WERI-Rb-1 (cell line): ENCODE data around the gene ACTR1B.

ENCODE experiments used
- DNase-seq: peaks from one replicate; pipeline ENCODE4 v3.0.0-alpha.2; 2020
- H3K27ac ChIP-seq: fragments of 250-450 bp; sonication (Bioruptor Pico); 2 replicates; pipeline ENCODE4 v1.5.1; 2020; ENCODE audit warnings: mild to moderate bottlenecking, moderate library complexity
- H3K27me3 ChIP-seq: fragments of 250-450 bp; sonication (Bioruptor Pico); 2 replicates; pipeline ENCODE4 v1.5.1; 2021; ENCODE audit warnings: mild to moderate bottlenecking, low read depth, moderate library complexity; ENCODE audit not compliant: insufficient read depth, severe bottlenecking
- H3K36me3 ChIP-seq: fragments of 250-450 bp; sonication (Bioruptor Pico); 2 replicates; pipeline ENCODE4 v1.5.1; 2020; ENCODE audit warnings: mild to moderate bottlenecking, moderate library complexity
- H3K4me3 ChIP-seq: 2 replicates; pipeline ENCODE4 v1.5.1; 2011; ENCODE audit warnings: low read depth, mild to moderate bottlenecking, control low read depth, low read length
- H3K9me3 ChIP-seq: fragments of 250-450 bp; sonication (Bioruptor Pico); 2 replicates; pipeline ENCODE4 v1.5.1; 2021; ENCODE audit warnings: mild to moderate bottlenecking, moderate library complexity; ENCODE audit not compliant: severe bottlenecking
- CTCF ChIP-seq: IDR thresholded peaks from 2 replicates; pipeline ENCODE4 v1.5.1; 2011; ENCODE audit warnings: low read depth, mild to moderate bottlenecking, control low read depth, inconsistent platforms, low read length

Gene ACTR1B

GRCh38 chr2:97671526-97671925, 7.7 kb upstream of the ACTR1B start:
- Histone ChIP-seq H3K27ac (no peak overlapping the region), H3K9me3 (no peaks in the 10 kb centered on the region), H3K27me3 (no peaks in the 10 kb centered on the region), H3K4me3 (no peak overlapping the region), H3K36me3 (no peaks in the 10 kb centered on the region)
- TF ChIP-seq CTCF: no peak
- no peak for DNase-seq

DNA sequence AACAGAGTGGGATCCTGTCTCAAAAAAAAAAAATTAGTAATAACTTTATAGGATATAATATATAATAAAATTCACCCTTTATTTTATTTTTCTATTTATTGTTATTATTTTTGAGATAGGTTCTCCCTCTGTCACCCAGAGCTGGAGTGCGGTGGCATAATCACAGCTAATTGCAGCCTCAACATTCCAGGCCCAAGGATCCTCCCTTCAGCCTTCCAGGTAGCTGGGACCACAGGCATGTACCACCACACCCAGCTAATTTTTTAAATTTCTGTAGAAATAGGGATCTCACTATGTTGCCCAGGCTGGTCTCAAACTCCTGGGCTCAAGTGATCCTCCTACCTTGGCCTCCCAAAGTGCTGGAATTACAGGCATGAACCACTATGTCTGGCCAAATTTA, 6.6 kb upstream of the ACTR1B start:
- H3K36me3 ChIP-seq: no peaks in the 10 kb centered on the region
- H3K9me3 ChIP-seq: no peaks in the 10 kb centered on the region
- H3K4me3 ChIP-seq: no peak overlapping the region
- no peak overlapping the region for H3K27ac ChIP-seq
- TF ChIP-seq CTCF: no peak
- no peak for DNase-seq
- no peaks in the 10 kb centered on the region for H3K27me3 ChIP-seq

- DNase-seq: no peak
- Histone ChIP-seq H3K27ac (no peak within 1 kb of the TSS), H3K27me3 (no peaks in the 10 kb centered on the region), H3K9me3 (no peaks in the 10 kb centered on the region), H3K4me3 (no peak within 1 kb of the TSS), H3K36me3 (no peaks in the 10 kb centered on the region)
- TF ChIP-seq CTCF: no peak
These were observed 5.6 kb upstream of the ACTR1B start, which contains the start of gene C2orf92 for GRCh38 chr2:97669448-97669847. C2orf92 (plus strand) TSS chr2:97669713; CDS start chr2:97669789, 76 bp downstream.

DNA sequence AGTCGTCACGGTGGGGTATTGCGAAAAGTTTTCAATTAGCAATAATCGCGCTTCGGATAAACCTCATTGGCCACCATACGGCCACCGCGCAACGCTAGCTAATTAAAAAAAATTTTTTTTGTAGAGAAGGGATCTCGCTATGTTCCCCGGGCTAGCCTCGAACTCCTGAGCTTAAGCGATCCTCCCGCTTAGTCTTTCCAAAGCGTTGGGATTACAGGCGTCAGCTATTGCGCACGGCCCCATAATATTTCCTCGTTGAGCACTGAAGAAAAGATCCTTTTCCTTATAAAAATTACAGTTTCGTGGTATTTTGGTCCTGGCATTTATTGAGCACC, 759 bp upstream of the ACTR1B start:
- Histone ChIP-seq H3K9me3 (no peaks in the 10 kb centered on the region), H3K27me3 (no peaks in the 10 kb centered on the region), H3K27ac (peak overlapping the region; percentile 99), H3K36me3 (peaks cover 9% of the 10 kb centered on the region), H3K4me3 (peak overlapping the region; percentile 83)
- DNase-seq: peak; percentile 53
- no peak for TF ChIP-seq CTCF

DNA sequence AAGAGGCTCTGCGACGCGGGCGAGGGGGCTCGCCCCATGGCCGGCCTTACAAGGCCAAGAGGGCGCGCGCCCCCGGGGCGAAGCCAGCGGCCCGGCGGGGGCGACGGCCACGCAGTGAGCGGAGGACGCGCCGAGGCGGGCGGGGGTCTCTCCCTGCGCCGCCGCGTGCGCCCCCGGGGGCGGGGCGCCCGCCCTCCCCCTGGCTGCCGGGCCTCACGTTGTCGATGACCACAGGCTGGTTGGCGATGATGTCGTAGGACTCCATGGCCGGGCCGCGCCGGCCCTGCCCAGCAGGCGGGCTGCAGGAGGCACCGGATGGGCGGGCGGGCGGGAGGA, 250 bp downstream of the ACTR1B start:
- peak overlapping the region; percentile 99 for H3K27ac ChIP-seq
- no peaks in the 10 kb centered on the region for H3K9me3 ChIP-seq
- no peak for TF ChIP-seq CTCF
- no peaks in the 10 kb centered on the region for H3K27me3 ChIP-seq
- peak overlapping the region; percentile 85 for H3K4me3 ChIP-seq
- H3K36me3 ChIP-seq: peaks cover 9% of the 10 kb centered on the region
- no peak for DNase-seq

DNA sequence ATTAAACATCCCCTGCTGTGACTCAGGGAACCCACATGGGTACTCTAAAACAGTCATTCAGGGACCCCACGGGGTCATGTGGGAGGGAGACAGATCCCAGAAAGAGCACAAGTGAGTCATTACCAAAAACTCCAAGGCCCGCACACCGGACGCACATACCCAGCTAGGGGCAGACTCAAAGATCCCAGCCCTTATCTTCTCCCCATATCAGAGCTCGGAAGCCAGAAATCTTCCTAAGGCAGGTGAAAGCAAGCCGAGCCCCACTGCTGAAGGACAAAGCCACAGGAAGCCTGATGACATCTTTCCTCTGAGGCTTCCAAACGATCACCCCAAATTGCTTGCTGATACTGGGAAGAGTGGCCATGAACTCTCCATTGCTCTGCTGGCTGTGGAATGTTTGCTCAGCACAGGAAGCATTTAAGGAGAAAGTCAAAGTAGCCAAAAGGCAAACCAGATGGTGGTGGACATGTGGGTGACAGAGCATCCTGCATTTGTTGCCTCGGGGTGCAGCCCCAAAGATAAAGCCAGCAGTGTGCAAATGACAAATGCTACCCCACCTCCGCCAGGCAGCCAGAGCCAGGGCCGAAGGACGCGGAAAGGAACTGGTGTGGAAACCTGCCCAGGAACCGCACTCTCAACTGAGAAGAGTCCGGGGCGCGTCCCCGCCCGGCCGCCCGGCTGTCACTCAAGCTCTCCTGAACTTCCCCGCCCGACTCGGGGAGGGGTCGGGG, 784 bp downstream of the ACTR1B start:
- Histone ChIP-seq H3K4me3 (peak overlapping the region; percentile 85), H3K27me3 (no peaks in the 10 kb centered on the region), H3K27ac (peak overlapping the region; percentile 99), H3K36me3 (peaks cover 14% of the 10 kb centered on the region), H3K9me3 (no peaks in the 10 kb centered on the region)
- DNase-seq: peak; percentile 65
- no peak for TF ChIP-seq CTCF
